NCI-H82 treated with DMSO at 0.1 percent for 48 hours (cell line): ENCODE data around the gene SMARCB1.

Experiments used
- DNase-seq: peaks from one replicate; lab custom pipeline; 2025; ENCODE audit not compliant: unreplicated experiment; lab: John Stamatoyannopoulos, UW

The SMARCB1 gene

DNA sequence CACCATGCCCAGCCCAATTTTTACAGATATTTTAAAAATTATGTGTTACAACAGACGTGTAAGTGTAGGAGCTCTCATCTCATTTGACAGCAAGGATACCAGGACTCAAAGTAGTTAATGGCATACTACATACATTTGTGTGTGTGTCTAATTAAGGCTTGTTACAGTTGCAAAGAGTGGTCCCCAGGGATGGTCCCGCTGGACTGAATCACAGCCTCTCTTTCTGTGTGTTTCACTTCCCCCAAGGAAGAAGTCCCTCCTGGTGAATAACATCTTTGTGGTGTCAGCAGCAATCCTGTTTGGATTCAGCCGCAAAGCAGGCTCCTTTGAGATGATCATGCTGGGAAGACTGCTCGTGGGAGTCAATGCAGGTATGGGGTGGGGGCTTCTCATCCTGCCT lies 88.1 kb downstream of the SMARCB1 start:
- DNase-seq = no peak

DNA sequence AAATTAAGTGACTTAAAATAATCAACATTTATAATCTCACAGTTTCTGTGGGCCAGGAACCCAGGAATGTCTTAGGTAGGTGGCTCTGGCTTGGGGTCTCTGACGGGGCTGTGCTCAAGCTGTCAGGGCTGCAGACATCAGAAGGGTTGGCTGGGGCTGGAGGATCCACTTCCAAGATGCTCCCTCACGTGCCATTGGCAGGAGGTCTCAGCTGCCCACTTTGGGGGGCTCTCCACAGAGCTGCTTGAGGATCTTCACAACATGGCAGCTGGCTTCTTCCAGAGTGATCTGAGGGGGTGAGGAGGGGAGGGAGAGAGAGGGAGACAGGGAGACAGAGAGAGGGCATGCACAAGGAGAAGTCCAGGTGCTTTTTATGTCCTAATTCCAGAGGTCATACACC lies 89.0 kb downstream of the SMARCB1 start:
- no peak for DNase-seq

DNA sequence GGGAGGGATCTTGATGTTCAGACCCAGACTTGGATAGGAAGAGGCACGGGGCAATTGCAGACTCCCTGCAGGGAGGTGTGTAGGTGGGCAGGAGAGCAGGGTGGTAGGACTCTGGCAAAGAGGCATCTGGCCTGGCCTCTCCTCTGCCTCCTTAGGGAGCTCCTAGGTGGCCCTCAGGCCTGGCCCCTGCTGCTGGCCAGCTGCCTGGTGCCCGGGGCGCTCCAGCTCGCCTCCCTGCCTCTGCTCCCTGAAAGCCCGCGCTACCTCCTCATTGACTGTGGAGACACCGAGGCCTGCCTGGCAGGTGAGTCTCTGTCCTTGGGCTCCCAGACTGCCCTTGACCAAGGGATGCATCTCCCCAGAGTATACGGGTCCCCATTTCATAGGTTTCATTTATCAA lies 90.8 kb downstream of the SMARCB1 start:
- DNase-seq = no peak

DNA sequence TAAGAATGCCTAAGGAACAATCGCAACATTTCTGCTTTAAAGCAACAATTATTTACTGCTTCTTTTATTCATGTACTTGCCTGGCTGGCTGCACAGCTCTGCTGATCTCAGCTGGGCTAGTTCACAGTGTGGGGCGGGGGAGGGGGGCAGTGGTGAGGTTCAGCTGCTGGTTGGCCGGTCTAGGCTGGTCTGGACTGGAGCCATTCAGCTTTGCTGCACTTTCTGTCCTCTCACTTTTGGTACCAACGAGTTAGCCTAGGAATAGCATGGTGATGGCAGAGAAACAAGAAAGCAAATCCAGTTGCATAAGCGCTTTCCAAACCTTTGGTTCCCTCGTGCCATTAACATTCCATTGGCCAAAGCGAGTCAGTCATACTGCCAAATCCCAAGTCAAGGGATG lies 91.5 kb downstream of the SMARCB1 start:
- DNase-seq = no peak

DNA sequence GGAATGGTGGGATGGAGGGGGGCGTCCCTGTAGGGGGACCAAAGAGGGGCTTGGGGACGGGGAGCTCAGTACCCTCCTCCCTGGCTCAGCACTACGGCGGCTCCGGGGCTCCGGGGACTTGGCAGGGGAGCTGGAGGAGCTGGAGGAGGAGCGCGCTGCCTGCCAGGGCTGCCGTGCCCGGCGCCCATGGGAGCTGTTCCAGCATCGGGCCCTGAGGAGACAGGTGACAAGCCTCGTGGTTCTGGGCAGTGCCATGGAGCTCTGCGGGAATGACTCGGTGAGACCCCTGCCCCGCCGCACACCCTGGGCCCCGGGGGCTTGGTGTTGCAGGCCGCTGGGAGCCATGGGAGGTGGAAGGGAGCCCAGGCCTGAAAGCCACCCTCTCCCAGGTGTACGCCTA lies 95.6 kb downstream of the SMARCB1 start:
- DNase-seq = no peak

DNA sequence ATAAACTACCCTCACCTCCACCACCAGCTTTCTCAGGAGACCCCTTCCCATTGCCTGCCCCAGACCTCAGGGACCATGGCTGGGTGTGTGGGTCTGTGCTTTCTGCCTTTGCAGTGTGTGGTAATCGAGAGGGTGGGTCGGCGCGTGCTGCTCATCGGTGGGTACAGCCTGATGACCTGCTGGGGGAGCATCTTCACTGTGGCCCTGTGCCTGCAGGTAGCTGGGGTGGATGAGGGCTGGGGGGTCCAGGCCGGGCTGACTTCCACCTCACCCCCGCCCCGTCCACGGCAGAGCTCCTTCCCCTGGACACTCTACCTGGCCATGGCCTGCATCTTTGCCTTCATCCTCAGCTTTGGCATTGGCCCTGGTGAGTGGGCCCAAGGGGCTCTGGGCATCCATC lies 96.9 kb downstream of the SMARCB1 start:
- DNase-seq = no peak

DNA sequence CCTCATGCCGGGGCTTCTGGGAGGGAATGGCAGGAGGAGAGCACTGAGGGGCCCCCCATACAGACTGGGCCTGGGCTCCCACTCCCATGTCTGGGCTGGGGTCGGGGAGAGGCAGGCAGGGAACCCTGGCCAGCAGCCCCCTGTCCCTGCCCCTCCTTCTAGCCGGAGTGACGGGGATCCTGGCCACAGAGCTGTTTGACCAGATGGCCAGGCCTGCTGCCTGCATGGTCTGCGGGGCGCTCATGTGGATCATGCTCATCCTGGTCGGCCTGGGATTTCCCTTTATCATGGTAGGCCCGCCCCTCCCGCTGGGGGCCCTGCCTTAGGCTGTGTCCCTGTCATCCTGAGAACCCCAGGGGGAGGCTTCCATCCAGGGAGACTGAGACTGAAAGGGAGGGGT lies 97.4 kb downstream of the SMARCB1 start:
- no peak for DNase-seq
